HUES48 (cell line): ENCODE results near the gene SMAD6.
A peak's percentile ranks its signal among the peaks of the same experiment; 100 is the strongest.

Experiments
- H3K27ac ChIP-seq: one replicate; pipeline ENCODE4 v1.7.0; 2013; ENCODE audit warnings: low read depth, low read length, inconsistent platforms
- H3K27me3 ChIP-seq: 2 replicates; pipeline ENCODE4 v1.6.1; 2013; ENCODE audit warnings: mild to moderate bottlenecking, low read length; ENCODE audit not compliant: control insufficient read depth, insufficient read depth
- H3K36me3 ChIP-seq: 2 replicates; pipeline ENCODE4 v1.6.1; 2013; ENCODE audit warnings: low read length; ENCODE audit not compliant: control insufficient read depth, insufficient read depth
- H3K4me1 ChIP-seq: 2 replicates; pipeline ENCODE4 v1.6.1; 2013; ENCODE audit warnings: mild to moderate bottlenecking, low read length; ENCODE audit not compliant: control insufficient read depth, insufficient read depth
- H3K4me3 ChIP-seq: 2 replicates; pipeline ENCODE4 v1.5.1; 2013; ENCODE audit warnings: mild to moderate bottlenecking, low read depth, low read length
- H3K9ac ChIP-seq: 2 replicates; pipeline ENCODE4 v1.6.1; 2013; ENCODE audit warnings: mild to moderate bottlenecking, low read depth, low read length, moderate library complexity
- H3K9me3 ChIP-seq: 2 replicates; pipeline ENCODE4 v1.6.1; 2013; ENCODE audit warnings: low read length; ENCODE audit not compliant: control insufficient read depth, insufficient read depth

SMAD6 gene

GRCh38 chr15:66704019-66704802 lies 2.2 kb downstream of the SMAD6 start:
- Histone ChIP-seq H3K4me1 (peaks cover 32% of the 10 kb centered on the region), H3K9me3 (no peaks in the 10 kb centered on the region), H3K4me3 (peak overlapping the region; percentile 87), H3K27ac (no peak overlapping the region), H3K9ac (no peak overlapping the region), H3K27me3 (peaks cover 44% of the 10 kb centered on the region), H3K36me3 (no peaks in the 10 kb centered on the region)

- H3K27ac ChIP-seq = no peak overlapping the region
- H3K9ac ChIP-seq = no peak overlapping the region
- peaks cover 42% of the 10 kb centered on the region for H3K27me3 ChIP-seq
- no peaks in the 10 kb centered on the region for H3K36me3 ChIP-seq
- H3K4me1 ChIP-seq = peaks cover 32% of the 10 kb centered on the region
- H3K4me3 ChIP-seq = peak overlapping the region; percentile 87; the same call in 1 of the 2 replicates
- no peaks in the 10 kb centered on the region for H3K9me3 ChIP-seq
Observed at GRCh38 chr15:66704803-66705153, 2.7 kb downstream of the SMAD6 start.

- Histone ChIP-seq H3K4me1 (peaks cover 26% of the 10 kb centered on the region), H3K4me3 (no peak overlapping the region)
Observed at GRCh38 chr15:66705277-66706146, 3.5 kb downstream of the SMAD6 start.

GRCh38 chr15:66706225-66706732 lies 4.2 kb downstream of the SMAD6 start:
- no peak overlapping the region for H3K27ac ChIP-seq
- H3K27me3 ChIP-seq = peaks cover 32% of the 10 kb centered on the region
- H3K4me3 ChIP-seq = no peak overlapping the region
- peaks cover 25% of the 10 kb centered on the region for H3K4me1 ChIP-seq
- H3K36me3 ChIP-seq = no peaks in the 10 kb centered on the region
- no peaks in the 10 kb centered on the region for H3K9me3 ChIP-seq
- H3K9ac ChIP-seq = no peak overlapping the region

More at GRCh38 chr15:66705277-66706146, 3.5 kb downstream of the SMAD6 start:
- Histone ChIP-seq H3K27me3 (peaks cover 34% of the 10 kb centered on the region), H3K9me3 (no peaks in the 10 kb centered on the region), H3K9ac (no peak overlapping the region), H3K27ac (no peak overlapping the region), H3K36me3 (no peaks in the 10 kb centered on the region)

- Histone ChIP-seq H3K4me1 (peaks cover 25% of the 10 kb centered on the region), H3K4me3 (no peak overlapping the region), H3K9ac (no peak overlapping the region)
Observed at GRCh38 chr15:66706840-66707239, 4.8 kb downstream of the SMAD6 start.

GRCh38 chr15:66707310-66708082 lies 5.5 kb downstream of the SMAD6 start:
- H3K36me3 ChIP-seq = no peaks in the 10 kb centered on the region
- peak overlapping the region; percentile 54 for H3K27ac ChIP-seq
- H3K27me3 ChIP-seq = peaks cover 31% of the 10 kb centered on the region
- H3K9me3 ChIP-seq = no peaks in the 10 kb centered on the region
- H3K9ac ChIP-seq = 0 out of 2 replicates have a peak overlapping the region, but pooled peaks have one; percentile 5
- H3K4me3 ChIP-seq = no peak overlapping the region; the same call in 1 of the 2 replicates
- peaks cover 25% of the 10 kb centered on the region for H3K4me1 ChIP-seq

More at GRCh38 chr15:66706840-66707239, 4.8 kb downstream of the SMAD6 start:
- Histone ChIP-seq H3K27me3 (peaks cover 32% of the 10 kb centered on the region), H3K27ac (no peak overlapping the region), H3K9me3 (no peaks in the 10 kb centered on the region), H3K36me3 (no peaks in the 10 kb centered on the region)

- Histone ChIP-seq H3K4me1 (peaks cover 25% of the 10 kb centered on the region), H3K27ac (no peak overlapping the region), H3K36me3 (no peaks in the 10 kb centered on the region)
Observed at GRCh38 chr15:66708389-66708788, 6.4 kb downstream of the SMAD6 start.

GRCh38 chr15:66709884-66710283 lies 7.8 kb downstream of the SMAD6 start:
- peaks cover 8% of the 10 kb centered on the region for H3K27me3 ChIP-seq
- peaks cover 17% of the 10 kb centered on the region for H3K4me1 ChIP-seq
- no peak overlapping the region for H3K4me3 ChIP-seq
- H3K27ac ChIP-seq = no peak overlapping the region
- no peaks in the 10 kb centered on the region for H3K36me3 ChIP-seq
- no peaks in the 10 kb centered on the region for H3K9me3 ChIP-seq
- H3K9ac ChIP-seq = no peak overlapping the region

More at GRCh38 chr15:66708389-66708788, 6.4 kb downstream of the SMAD6 start:
- Histone ChIP-seq H3K9me3 (no peaks in the 10 kb centered on the region), H3K9ac (no peak overlapping the region), H3K4me3 (no peak overlapping the region), H3K27me3 (peaks cover 23% of the 10 kb centered on the region)

GRCh38 chr15:66711260-66711659 lies 9.2 kb downstream of the SMAD6 start:
- Histone ChIP-seq H3K9me3 (no peaks in the 10 kb centered on the region), H3K27ac (no peak overlapping the region), H3K9ac (no peak overlapping the region), H3K36me3 (peaks cover 2% of the 10 kb centered on the region; the same call in 1 of the 2 replicates), H3K4me1 (peaks cover 23% of the 10 kb centered on the region), H3K4me3 (no peak overlapping the region), H3K27me3 (no peaks in the 10 kb centered on the region)

GRCh38 chr15:66711862-66712261 lies 9.8 kb downstream of the SMAD6 start:
- peaks cover 7% of the 10 kb centered on the region; the same call in 1 of the 2 replicates for H3K36me3 ChIP-seq
- H3K27me3 ChIP-seq = no peaks in the 10 kb centered on the region
- peaks cover 19% of the 10 kb centered on the region for H3K4me1 ChIP-seq
- H3K9ac ChIP-seq = no peak overlapping the region
- H3K27ac ChIP-seq = no peak overlapping the region
- H3K4me3 ChIP-seq = no peak overlapping the region
- no peaks in the 10 kb centered on the region for H3K9me3 ChIP-seq
